Epidermal melanocyte (primary cell): ENCODE results near the gene ZNF445.
"Not testable (repeated sequence)": the region's sequence is repeated elsewhere in the genome, so short reads cannot be mapped to it uniquely, and the experiment has no call there.

Source experiments
- DNase-seq: peaks from one replicate; pipeline ENCODE4 v3.0.0; 2011; ENCODE audit warnings: low spot score; ENCODE audit not compliant: insufficient read length

ZNF445 gene

GRCh38 chr3:44476963-44477311, 533 bp downstream of the ZNF445 start:
- no peak for DNase-seq

- DNase-seq = no peak
Measured at GRCh38 chr3:44476181-44476611, 1.3 kb downstream of the ZNF445 start.

GRCh38 chr3:44474886-44475285, 2.6 kb downstream of the ZNF445 start:
- not testable (repeated sequence) for DNase-seq

- no peak for DNase-seq
Measured at GRCh38 chr3:44470430-44470829, 7.0 kb downstream of the ZNF445 start.

GRCh38 chr3:44469914-44470313, 7.6 kb downstream of the ZNF445 start:
- DNase-seq = no peak

GRCh38 chr3:44468572-44469520, 8.6 kb downstream of the ZNF445 start:
- no peak for DNase-seq

- not testable (repeated sequence) for DNase-seq
Measured at GRCh38 chr3:44468099-44468537, 9.4 kb downstream of the ZNF445 start.

GRCh38 chr3:44467241-44467640, 10.2 kb downstream of the ZNF445 start:
- DNase-seq = no peak

- DNase-seq = not testable (repeated sequence)
Measured at GRCh38 chr3:44464920-44465319, 12.6 kb downstream of the ZNF445 start.

GRCh38 chr3:44464509-44464908, 13.0 kb downstream of the ZNF445 start:
- DNase-seq = no peak

GRCh38 chr3:44460050-44460449, 17.4 kb downstream of the ZNF445 start:
- not testable (repeated sequence) for DNase-seq

GRCh38 chr3:44455318-44455717, 22.2 kb downstream of the ZNF445 start:
- no peak for DNase-seq

- DNase-seq = no peak
Measured at GRCh38 chr3:44454258-44454657, 23.2 kb downstream of the ZNF445 start.

- DNase-seq = no peak
Measured at GRCh38 chr3:44451441-44451840, 26.0 kb downstream of the ZNF445 start.

GRCh38 chr3:44446929-44447328, 30.5 kb downstream of the ZNF445 start:
- no peak for DNase-seq

GRCh38 chr3:44445786-44446185, 31.7 kb downstream of the ZNF445 start:
- DNase-seq = no peak

- DNase-seq = no peak
Measured at GRCh38 chr3:44444896-44445691, 32.4 kb downstream of the ZNF445 start.

- no peak for DNase-seq
Measured at GRCh38 chr3:44444437-44444836, 33.0 kb downstream of the ZNF445 start.

- DNase-seq = no peak
Measured at GRCh38 chr3:44442596-44443309, 34.7 kb downstream of the ZNF445 start.

- no peak for DNase-seq
Measured at GRCh38 chr3:44439499-44440295, 37.8 kb downstream of the ZNF445 start.

GRCh38 chr3:44437800-44438199, 39.7 kb downstream of the ZNF445 start:
- DNase-seq = no peak
